Islet precursor cell (in vitro differentiated cells): ENCODE measurements around the gene CYP2U1.

ENCODE experiments used
- DNase-seq: peaks from one replicate; pipeline ENCODE4 v3.0.0-alpha.2; 2018

CYP2U1 gene

GRCh38 chr4:107987916-107988762 lies 56.8 kb downstream of the CYP2U1 start:
- no peak for DNase-seq

- no peak for DNase-seq
Observed at GRCh38 chr4:107988763-107989035, 57.4 kb downstream of the CYP2U1 start.

DNA sequence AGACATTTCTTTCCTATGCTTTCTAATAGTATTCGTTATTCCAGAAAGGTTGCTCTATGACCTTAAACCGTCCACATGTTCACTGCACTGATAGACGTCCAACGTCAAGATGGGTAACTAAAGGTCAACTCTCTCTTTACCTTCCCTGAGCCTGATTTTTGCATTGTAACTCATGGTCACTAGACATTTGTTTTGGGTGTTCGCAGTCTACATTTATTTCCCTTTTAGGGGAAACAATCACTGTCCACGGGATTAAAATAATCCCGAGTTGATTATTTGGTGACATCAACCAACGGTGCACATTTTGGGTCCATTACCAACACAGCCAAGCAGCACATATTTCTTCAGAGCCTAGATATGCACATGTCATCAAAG lies 57.8 kb downstream of the CYP2U1 start:
- no peak for DNase-seq

DNA sequence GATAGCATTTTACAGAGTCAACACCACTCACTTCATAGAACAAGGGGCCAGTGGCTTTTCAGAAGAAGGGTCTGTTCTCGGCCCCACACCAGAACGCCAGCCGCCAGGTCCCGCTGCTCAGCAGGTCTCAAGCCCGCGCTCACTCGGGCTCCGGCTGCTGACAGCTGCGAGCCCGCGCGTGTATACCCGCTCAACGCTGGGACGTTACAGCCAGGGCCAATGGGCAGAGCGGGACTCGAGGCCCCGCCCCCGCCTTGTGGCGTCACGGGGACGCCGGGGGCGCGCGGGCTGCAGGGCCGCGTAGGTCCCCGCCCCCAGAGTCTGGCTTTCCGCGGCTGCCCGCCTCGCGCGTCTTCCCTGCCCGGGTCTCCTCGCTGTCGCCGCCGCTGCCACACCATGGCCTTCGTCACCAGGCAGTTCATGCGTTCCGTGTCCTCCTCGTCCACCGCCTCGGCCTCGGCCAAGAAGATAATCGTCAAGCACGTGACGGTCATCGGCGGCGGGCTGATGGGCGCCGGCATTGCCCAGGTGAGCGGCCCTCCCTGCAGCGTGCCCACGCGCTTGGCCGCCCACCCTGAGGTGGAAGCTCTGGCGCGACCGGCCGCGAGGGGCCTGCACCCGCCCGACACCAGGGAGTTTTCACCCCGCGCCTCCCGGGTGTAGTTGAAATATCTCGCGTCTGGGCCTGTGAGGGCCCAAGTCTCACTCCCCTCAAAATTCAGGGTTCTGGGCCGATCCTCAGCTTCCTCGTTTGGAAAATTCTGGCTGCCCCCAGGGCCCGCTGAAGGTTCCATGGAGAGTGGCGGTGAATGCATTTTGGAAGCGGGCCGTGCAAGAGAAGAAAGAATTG lies 58.4 kb downstream of the CYP2U1 start, which contains the start of gene HADH:
Gene HADH (plus strand): TSS at position 353 of the 850 bp plus-strand sequence. CDS start 44 bp downstream, at position 397.
- peak; percentile 95 for DNase-seq

GRCh38 chr4:107991945-107992630 lies 60.7 kb downstream of the CYP2U1 start:
- no peak for DNase-seq

DNA sequence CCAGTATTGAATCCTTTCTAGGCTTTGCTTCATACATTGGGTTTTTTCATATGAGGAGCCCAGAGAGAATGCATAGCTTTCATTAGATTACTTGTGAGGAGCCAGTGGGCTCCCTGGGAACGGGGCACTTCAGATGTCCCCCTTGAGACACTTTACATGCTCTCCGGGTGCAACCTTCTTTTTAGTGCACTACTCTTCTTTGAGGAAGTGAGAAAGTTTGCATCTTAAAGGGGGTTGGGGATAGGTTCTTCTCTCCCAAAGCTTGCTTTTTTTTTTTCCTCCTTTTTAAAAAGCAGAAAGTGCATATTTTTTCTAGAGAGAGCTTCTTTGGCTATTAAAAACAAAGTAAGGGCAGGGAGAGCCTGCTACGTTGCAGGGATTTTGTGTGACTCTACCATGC lies 62.6 kb downstream of the CYP2U1 start:
- no peak for DNase-seq

GRCh38 chr4:107994894-107995293 lies 63.5 kb downstream of the CYP2U1 start:
- DNase-seq, result no peak

GRCh38 chr4:107996949-107997788 lies 65.8 kb downstream of the CYP2U1 start:
- no peak for DNase-seq

DNA sequence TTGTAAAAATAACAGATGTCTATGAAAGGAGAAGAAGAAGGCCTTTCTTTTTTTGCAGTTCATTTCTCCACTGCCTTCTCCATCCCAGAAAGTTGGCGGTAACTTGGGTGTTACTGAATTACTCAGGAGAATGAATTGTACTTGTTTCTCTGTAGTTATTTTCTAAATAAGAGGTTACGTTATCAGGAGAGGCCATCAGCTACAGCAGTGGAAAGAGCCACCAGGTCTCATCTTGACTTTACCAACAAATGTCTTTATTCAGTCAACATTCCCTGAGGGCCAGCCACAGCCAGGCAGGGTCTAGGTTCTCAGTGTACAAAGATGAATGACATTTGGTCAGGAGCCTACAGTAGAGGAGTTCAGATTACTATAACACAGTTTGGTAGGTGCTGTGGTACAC lies 66.4 kb downstream of the CYP2U1 start:
- peak; percentile 60 for DNase-seq

DNA sequence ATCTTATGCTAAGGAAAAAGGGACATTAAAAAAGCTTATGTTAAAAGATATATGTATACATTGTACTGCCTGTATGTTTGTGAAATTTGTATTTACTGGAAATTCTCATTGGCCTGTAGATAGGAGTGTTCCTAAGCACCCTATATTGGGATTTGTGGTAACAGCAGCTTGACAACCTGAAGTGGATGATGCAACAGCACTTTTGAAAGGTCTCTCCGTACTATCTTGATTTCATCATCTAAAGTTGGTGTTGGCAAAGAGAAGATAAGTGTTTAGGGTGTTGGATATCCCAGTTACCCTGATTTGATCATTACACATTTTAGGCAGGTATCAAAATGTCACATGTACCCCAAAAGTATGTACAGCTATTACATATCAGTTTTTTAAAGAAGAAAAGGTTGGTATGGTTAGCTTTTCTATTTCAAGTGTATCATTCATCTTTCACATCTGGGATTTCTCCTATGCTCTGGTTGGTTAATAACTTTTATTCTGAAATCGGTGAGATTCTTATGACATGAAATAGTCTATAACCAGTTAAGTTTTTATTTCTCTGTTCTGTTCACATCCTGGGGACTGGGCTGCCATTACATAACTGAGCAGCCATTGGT lies 68.7 kb downstream of the CYP2U1 start:
- DNase-seq, result no peak

GRCh38 chr4:108001540-108002135 lies 70.3 kb downstream of the CYP2U1 start:
- DNase-seq, result no peak
